GM19193 (cell line): ENCODE data around the gene APBB2.

Experiments
- POLR2A ChIP-seq: IDR thresholded peaks from 4 replicates; pipeline ENCODE4 v1.6.1; 2011; ENCODE audit not compliant: insufficient read depth, insufficient read length; ENCODE audit errors: extremely low read depth

APBB2 gene

DNA sequence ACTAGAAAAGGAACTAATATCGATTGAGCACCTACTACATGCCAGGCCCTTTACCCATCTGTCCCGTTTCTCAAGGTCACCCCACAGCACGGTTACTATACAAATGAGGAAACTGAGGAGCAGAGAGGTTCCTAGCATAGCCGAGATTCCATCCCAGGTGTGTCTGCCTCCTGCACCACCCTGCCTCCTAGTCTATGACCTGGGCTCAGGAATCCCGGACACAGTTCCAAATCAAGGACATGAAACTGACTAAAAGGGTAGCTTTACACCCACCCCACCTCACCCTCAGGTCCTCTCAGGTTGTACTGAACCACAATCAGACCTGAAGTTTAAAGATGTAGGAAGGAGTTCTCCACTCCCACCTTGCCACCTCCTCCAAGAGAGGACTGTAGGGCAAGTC is 55.6 kb downstream of the APBB2 start:
- TF ChIP-seq POLR2A: no peak

DNA sequence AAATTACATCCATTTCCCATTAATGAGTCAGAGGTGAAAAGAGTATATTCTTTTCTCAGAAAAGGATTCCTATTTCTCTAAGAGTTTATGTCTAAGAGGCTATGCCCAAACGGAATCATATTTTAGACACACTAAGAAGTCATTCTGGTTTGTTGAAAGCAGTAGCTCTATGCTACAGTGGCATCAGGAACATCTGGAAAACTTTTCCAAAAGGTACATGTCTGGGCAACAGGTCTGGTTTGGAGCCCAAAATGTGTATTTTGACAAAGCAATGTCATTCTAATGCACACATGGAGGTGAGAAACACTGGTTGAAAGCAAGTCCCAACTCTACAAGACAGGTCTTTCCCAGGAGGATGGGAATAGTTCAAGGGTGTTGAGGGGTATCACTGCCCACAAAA is 56.1 kb downstream of the APBB2 start:
- no peak for TF ChIP-seq POLR2A

DNA sequence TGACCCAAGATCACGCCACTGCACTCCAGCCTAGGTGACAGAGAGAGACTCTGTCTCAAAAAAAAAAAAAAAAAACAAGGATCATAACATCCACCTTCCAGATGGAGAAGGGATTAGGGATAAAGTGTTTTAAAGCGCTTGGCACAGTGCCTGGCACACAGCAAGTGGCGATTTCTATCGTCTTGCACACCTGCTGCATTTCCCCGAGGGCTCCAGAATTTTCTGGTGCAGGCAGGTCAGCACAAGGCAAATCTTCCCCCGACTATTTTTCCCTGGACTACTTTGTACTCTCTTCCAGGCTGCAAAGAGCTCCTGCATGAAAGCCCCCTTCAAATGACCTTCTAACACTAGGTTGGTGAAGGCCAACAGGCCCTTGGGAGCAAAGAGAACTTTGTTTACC is 57.3 kb downstream of the APBB2 start:
- TF ChIP-seq POLR2A: no peak

- no peak for TF ChIP-seq POLR2A
Measured at GRCh38 chr4:41156574-41156973, 57.8 kb downstream of the APBB2 start.

DNA sequence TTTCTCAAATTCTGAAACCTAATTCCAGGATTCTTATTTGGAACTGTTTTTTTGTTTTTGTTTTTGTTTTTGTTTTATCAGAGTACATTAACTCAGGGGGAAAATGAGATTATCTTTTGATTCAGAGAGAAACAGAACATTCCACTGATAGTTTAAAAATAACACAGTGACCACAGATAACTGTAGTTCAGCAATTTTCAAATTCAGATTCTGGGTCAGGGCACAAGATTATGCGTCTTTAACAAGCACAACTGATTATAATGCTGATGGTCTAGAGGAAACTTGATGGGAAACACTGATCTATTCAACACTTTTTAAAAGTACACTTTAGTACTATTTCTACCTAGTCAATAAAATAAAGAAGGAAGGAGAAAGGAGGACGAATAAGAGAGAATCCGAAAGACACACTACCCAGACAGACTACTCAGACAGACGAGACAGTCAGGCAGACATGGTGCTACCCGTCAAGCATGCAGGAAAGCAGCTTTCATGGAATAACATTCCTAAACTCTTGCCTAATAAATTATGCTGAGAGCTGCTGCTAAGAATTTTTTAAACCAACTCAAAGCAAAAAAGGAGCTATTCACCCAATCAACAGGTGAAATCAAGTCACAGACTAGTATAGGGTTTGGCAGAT is 59.0 kb downstream of the APBB2 start:
- no peak for TF ChIP-seq POLR2A

- TF ChIP-seq POLR2A: no peak
Measured at GRCh38 chr4:41154814-41155177, 59.5 kb downstream of the APBB2 start.

- TF ChIP-seq POLR2A: no peak
Measured at GRCh38 chr4:41154010-41154813, 60.1 kb downstream of the APBB2 start.

DNA sequence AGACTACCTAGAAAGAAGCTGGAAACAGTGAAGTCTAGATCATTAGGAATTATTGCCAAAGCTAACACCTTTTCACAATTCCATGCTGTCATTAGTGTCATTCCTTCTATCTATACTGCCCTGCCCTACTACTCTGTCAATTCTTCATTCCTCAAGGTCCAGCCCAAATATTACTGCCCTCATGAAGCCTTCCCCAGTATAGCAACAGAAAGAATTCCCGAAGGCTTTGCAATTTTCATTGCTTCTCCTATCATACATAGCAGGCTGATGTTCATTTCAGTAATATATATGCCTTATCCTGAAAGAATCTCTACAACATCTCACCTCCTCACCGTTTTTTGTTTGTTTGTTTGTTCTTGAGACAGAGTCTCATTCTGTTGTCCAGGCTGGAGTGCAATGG is 63.9 kb downstream of the APBB2 start:
- no peak for TF ChIP-seq POLR2A

GRCh38 chr4:41148931-41149330 is 65.4 kb downstream of the APBB2 start:
- TF ChIP-seq POLR2A: no peak

- TF ChIP-seq POLR2A: no peak
Measured at GRCh38 chr4:41148292-41148691, 66.0 kb downstream of the APBB2 start.

DNA sequence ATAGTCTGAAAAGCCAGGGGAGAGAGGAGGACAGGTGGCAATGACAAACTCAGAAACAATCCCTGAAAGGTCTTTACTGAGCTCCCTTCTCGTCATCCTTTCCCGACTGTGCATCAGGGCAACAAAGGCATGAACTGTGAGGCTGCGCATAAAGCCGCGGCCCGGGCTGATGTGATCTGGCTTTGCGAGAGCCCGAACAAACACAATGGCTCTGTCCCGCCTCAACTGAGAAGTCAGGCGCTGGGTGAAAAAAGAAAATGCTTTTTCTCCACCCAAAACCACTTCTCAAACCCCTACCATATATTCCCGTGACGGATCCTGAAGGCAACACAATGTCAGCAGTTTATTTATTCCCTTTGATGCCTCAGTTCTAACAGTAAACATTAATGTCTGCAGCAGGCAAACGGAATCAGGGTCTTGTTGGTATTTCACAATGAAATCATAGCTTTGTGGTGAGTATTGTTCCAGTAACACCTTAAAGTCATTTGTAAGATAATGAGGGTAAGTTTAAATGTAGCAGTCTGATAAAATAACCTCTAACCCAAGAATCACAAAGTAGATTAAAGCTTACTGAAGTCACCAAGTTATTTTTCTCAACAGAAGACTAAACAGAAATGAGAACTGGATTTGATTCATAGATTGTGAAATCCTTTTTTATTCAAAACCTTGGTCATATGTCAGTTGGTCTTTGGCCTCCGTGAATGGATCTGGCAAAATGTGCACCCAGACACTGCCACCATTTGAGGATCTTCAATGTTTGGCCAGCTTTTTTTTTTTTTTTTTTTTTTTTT is 67.4 kb downstream of the APBB2 start:
- no peak for TF ChIP-seq POLR2A

- TF ChIP-seq POLR2A: no peak
Measured at GRCh38 chr4:41146196-41146595, 68.1 kb downstream of the APBB2 start.

DNA sequence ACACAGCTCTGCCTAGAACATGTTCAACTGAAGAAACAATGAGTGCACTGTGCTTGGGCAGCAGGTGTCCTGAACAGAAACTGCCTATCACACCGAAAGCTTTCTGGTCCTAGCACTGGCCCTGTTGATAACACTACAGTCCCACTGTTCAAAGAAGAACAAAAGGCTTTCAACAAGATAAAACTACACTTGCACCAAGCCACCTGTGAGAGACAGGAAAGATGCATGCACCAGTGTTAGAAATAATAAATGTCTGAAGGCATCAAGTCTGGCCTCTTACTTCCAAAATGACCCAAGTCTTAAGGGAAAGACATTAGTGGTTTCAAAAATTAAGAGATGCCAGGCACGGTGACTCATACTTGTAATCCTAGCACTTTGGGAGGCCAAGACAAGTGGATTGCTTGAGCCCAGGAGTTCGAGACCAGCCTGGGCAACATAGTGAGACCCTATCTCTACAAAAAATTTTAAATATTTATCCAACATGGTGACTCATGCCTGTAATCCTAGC is 68.7 kb downstream of the APBB2 start:
- no peak for TF ChIP-seq POLR2A

DNA sequence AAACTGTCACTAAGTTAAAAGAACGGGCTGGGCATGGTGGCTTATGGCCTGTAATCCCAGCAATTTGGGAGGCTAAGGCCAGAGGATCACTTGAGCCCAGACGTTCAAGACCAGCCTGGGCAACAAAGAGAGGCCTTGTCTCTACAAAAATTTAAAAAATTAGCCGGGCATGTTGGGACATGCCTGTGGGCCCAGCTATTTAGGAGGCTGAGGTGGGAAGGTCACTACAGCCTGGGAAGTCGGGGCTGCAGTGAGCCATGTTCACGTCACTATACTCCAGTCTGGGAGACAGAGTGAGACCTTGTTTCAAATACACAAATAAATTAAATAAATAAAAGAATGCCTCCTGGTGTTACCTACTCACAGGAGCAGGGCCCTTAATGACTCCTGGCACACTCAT is 69.5 kb downstream of the APBB2 start:
- no peak for TF ChIP-seq POLR2A

- TF ChIP-seq POLR2A: no peak
Measured at GRCh38 chr4:41144040-41144379, 70.3 kb downstream of the APBB2 start.
